Pancreas (tissue), 10 donors: Measurements from ENCODE around the gene ZCCHC7. TPM values are rescaled to one million over a fixed set of nuclear protein-coding genes. Genes with fewer than 3 reads are reported as not detected.

Experiments used
- ATAC-seq, 4 donors: fragments of 200-7000 bp; cut with Tn5 transposase; one replicate each; pipeline versions ENCODE4 v1.8.0 to v1.9.1; 2020; ENCODE audit warnings: mild to moderate bottlenecking in 4 of 4, moderate library complexity in 4 of 4
- DNase-seq, 6 donors: peaks; one replicate each; pipeline ENCODE4 v3.0.0-alpha.2; 2020
- FAIRE-seq: peaks from 2 replicates; lab custom pipeline; 2012; peaks lifted over from hg19 to GRCh38; lab: Jason Lieb, UNC
- H3K27ac ChIP-seq, 4 donors: fragments of 200-600 bp; sonication (generic); 1 replicate in 3 of 4; 2 replicates in 1 of 4; pipeline versions ENCODE4 v1.5.0 to v1.8.0; 2020
- H3K27me3 ChIP-seq, 4 donors: fragments of 200-600 bp; one replicate each; pipeline ENCODE4 v1.8.0; 2021
- H3K36me3 ChIP-seq, 3 donors: fragments of 200-600 bp; sonication (generic) in 1 of 3; one replicate each; pipeline versions ENCODE4 v1.5.0 to v1.8.0; 2020 to 2021
- H3K4me1 ChIP-seq, 3 donors: fragments of 200-600 bp; one replicate each; pipeline ENCODE4 v1.8.0; 2021
- H3K4me3 ChIP-seq, 4 donors: fragments of 200-600 bp; sonication (generic) in 2 of 4; one replicate each; pipeline versions ENCODE4 v1.5.0 to v1.8.0; 2020 to 2021
- H3K9me3 ChIP-seq, 4 donors: fragments of 200-600 bp; one replicate each; pipeline ENCODE4 v1.8.0; 2021
- WGBS, 2 donors: extraction: QIAGEN DNeasy Blood & Tissue Kit; methylation state at CpG; one replicate each; pipeline ENCODE4 v1.1.7; 2013; 5-methylcytosine and 5-hydroxymethylcytosine counted together
- intact Hi-C, 3 donors: fragments of 100-400 bp; cut with DNase I; formaldehyde crosslinking; loops; one replicate each; pipeline versions ENCODE4 v1.11.1 to v1.14.2; 2022
- polyA plus RNA-seq, 2 donors: library from polyadenylated mRNA; stranded (reverse); fragments of 200-250 nt; gene quantifications; one replicate each; pipeline ENCODE4 v1.2.3, GENCODE V29; 2013
- total RNA-seq, 6 donors: library from RNA; stranded (reverse); fragmentation: NEBNext Ultra II Directional in 4 of 6; extraction: Animal tissue kit (Norgen Biotek cat#: 25700) in 4 of 6; gene quantifications; one replicate each; pipeline versions ENCODE4 v1.2.1 to v1.2.4, GENCODE V29; 2021 to 2023
- TF ChIP-seq, protein P1 (sequence below), 4 donors: fragments of 200-600 bp; sonication (generic) in 3 of 4; IDR thresholded peaks; one replicate each; pipeline versions ENCODE4 v1.5.0 to v1.8.0; 2021; ENCODE audit warnings: antibody characterized with exemption in 4 of 4
- donor health status: healthy with polysubstance abuse.
- donor health status: DM: no; HTN: no; CAD: no; lungs with moderate emphysema.
- donor health status: DM: no; HTN: no; CAD: no.
- donor health status: control.
- donor health status: control.
- donor health status: Bipolar disorder and iron deficiency.
- donor health status: DM: yes; HTN: yes; CAD: no.
- donor health status: DM: no; HTN: no; CAD: no.
- donor health status: DM: no; HTN: no; CAD: no.
- donor health status: DM: yes; HTN: yes; CAD: no.

ZCCHC7 gene
- total and polyA plus RNA-seq, 8 donors, result 8.1 to 17.4 (median 14.4) TPM

DNA sequence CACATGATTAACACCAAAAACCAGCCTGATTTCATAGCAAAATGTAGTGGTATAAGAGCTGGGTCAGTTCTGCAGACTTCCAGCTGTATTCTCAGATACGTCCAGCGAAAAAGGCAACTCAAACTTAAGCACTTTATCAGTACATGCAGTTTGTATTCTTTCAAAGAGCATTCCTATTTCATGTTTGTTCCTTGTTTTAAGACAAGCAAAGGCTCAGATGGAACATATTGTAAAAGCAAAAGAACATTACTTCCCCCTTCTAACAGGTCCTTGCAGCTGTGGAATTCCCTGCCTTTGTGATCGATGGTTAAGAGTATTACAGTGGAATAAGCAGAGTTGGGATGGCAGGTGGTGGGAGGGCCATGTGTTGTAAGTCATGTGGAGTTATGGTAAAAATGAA is 215.8 kb downstream of the ZCCHC7 start:
- TF ChIP-seq, protein P1, sequence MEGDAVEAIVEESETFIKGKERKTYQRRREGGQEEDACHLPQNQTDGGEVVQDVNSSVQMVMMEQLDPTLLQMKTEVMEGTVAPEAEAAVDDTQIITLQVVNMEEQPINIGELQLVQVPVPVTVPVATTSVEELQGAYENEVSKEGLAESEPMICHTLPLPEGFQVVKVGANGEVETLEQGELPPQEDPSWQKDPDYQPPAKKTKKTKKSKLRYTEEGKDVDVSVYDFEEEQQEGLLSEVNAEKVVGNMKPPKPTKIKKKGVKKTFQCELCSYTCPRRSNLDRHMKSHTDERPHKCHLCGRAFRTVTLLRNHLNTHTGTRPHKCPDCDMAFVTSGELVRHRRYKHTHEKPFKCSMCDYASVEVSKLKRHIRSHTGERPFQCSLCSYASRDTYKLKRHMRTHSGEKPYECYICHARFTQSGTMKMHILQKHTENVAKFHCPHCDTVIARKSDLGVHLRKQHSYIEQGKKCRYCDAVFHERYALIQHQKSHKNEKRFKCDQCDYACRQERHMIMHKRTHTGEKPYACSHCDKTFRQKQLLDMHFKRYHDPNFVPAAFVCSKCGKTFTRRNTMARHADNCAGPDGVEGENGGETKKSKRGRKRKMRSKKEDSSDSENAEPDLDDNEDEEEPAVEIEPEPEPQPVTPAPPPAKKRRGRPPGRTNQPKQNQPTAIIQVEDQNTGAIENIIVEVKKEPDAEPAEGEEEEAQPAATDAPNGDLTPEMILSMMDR (IDR thresholded peaks at IDR 0.05), result no peak
- H3K4me3 ChIP-seq, result no peak overlapping the region
- H3K27ac ChIP-seq, result no peak overlapping the region
- ATAC-seq (peak; percentile 23 to 72 (median 55)), FAIRE-seq (no peak), DNase-seq (peak in 1 of 6 donors; percentile 9)
- H3K4me1 ChIP-seq, result peaks cover 0 to 11% (median 11%) of the 10 kb centered on the region in 3 donors
- H3K9me3 ChIP-seq, result no peaks in the 10 kb centered on the region
- 36 to 38% methylated on average over 3 of the region's 3 CpGs for WGBS, 2 donors
- intact Hi-C loops, result no loop called here
- no peaks in the 10 kb centered on the region for H3K27me3 ChIP-seq
- H3K36me3 ChIP-seq, result no peaks in the 10 kb centered on the region

DNA sequence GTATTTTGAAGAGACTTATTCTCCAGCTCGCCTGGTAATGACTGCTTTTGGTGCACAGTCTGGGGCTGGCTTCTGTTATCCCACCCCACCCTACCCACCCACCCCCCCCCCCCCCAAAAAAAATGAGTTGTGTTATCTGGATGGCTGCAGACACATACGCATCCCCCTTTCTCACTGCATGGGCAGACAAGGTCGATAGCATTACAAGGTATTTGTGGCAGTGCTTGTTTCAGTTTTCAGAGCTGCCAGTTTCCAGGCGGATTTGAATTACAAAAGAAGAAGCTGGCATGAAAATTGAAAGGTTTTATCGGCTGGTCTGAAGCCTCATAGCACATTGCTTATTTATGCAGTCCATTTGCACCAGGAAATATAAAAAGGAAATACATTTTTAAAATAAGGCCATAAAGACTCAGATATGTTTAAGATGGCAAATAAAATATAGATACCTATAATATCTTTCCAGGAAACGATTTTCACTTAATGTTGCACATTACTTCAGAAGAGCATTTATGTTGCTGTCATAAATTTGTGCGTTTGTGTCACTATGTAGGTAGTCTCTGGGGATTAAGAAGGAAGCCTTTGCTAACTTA is 217.0 kb downstream of the ZCCHC7 start:
- no peaks in the 10 kb centered on the region for H3K27me3 ChIP-seq
- H3K4me3 ChIP-seq, result no peak overlapping the region
- H3K9me3 ChIP-seq, result no peaks in the 10 kb centered on the region
- TF ChIP-seq, protein P1 (IDR thresholded peaks at IDR 0.05), result no peak
- FAIRE-seq (no peak), ATAC-seq (no peak), DNase-seq (no peak)
- H3K4me1 ChIP-seq, result peaks cover 0 to 11% (median 11%) of the 10 kb centered on the region in 3 donors
- WGBS, 2 donors, result 78 to 79% methylated on average over 7 of the region's 7 CpGs
- no peaks in the 10 kb centered on the region for H3K36me3 ChIP-seq
- no peak overlapping the region for H3K27ac ChIP-seq
- intact Hi-C loops, result no loop called here

DNA sequence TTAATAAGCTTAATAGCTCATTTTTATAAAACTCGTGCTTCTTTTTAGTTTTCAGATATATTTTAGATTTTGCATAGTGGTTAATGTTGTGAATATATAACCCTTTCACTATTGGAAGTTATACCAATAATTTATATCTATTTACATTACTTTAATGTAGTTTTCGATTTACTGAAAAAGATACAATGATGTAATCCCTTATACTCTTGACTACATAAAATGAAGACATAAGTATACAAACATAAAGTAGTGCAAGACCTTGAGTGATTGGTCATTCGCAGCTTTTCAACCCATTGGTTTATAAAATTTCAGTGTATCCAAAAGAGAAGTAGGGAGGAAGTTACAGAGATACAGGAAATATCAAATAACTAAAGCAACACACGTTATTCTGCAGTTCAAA is 217.8 kb downstream of the ZCCHC7 start:
- WGBS, 2 donors, result 84 to 88% methylated on average over 4 of the region's 4 CpGs

GRCh38 chr9:37339923-37340322 is 219.5 kb downstream of the ZCCHC7 start:
- intact Hi-C loops, result no loop called here

More for the DNA sequence above, 217.8 kb downstream of the ZCCHC7 start:
- FAIRE-seq, result peak; percentile 17
- ATAC-seq, result no peak
- H3K9me3 ChIP-seq, result no peaks in the 10 kb centered on the region
- intact Hi-C loops, result no loop called here
- TF ChIP-seq, protein P1 (IDR thresholded peaks at IDR 0.05), result no peak
- H3K36me3 ChIP-seq, result no peaks in the 10 kb centered on the region
- no peak overlapping the region for H3K27ac ChIP-seq
- H3K4me1 ChIP-seq, result peaks cover 0 to 11% (median 11%) of the 10 kb centered on the region in 3 donors
- H3K27me3 ChIP-seq, result no peaks in the 10 kb centered on the region
- H3K4me3 ChIP-seq, result no peak overlapping the region
- DNase-seq, result no peak

More at GRCh38 chr9:37339923-37340322, 219.5 kb downstream of the ZCCHC7 start:
- Histone ChIP-seq H3K9me3 (no peaks in the 10 kb centered on the region), H3K36me3 (no peaks in the 10 kb centered on the region), H3K27ac (no peak overlapping the region), H3K4me1 (peaks cover 0 to 11% (median 11%) of the 10 kb centered on the region in 3 donors), H3K4me3 (no peak overlapping the region), H3K27me3 (no peaks in the 10 kb centered on the region)
- TF ChIP-seq, protein P1 (IDR thresholded peaks at IDR 0.05), result no peak
- DNase-seq, result no peak
- FAIRE-seq, result no peak
- 90 to 92% methylated on average over 4 of the region's 4 CpGs for WGBS, 2 donors
- ATAC-seq, result peak in 3 of 4 donors; percentile 16 to 77 (median 71)
